Measurements from ENCODE around the gene GPN2. TPM values are rescaled to one million over a fixed set of nuclear protein-coding genes. Genes with fewer than 3 reads are reported as not detected.

Gene GPN2
- polyA plus RNA-seq, 1 donor (not counting 4 experiments of a cell fraction or from before 2014, with no cell fraction given) = 31.9 TPM

- no peak for DNase-seq (ENCODE audit: low read depth, low spot score)
- TF ChIP-seq EZH2 (IDR thresholded peaks at IDR 0.05; ENCODE audit: low read length) (no peak), CTCF (optimal IDR thresholded peaks at IDR 0.05 in 1 of 3, IDR thresholded peaks at IDR 0.05 in 1 of 3, conservative IDR thresholded peaks at IDR 0.05 in 1 of 3; ENCODE audit: extremely low read depth in 1 of 3, insufficient read depth in 2 of 3, low read length in 3 of 3) (peak in 2 of 3 experiments; percentile 1 to 26)
- H3K27ac ChIP-seq (ENCODE audit: control insufficient read depth, insufficient read depth, low read length) = peak overlapping the region; percentile 100
- dilution Hi-C loops (cut with MboI; ENCODE audit: extremely low pct_ligation_motif_present, low sequenced_read_pairs) = no loop called here
- peak overlapping the region; percentile 93 for H3K9ac ChIP-seq (ENCODE audit: control insufficient read depth, extremely low read depth, insufficient read depth, low read length)
- no peaks in the 10 kb centered on the region for H3K27me3 ChIP-seq (ENCODE audit: control insufficient read depth, extremely low read depth, insufficient read depth, low read length)
- H3K79me2 ChIP-seq (ENCODE audit: control insufficient read depth, insufficient read depth, low read length) = peaks cover 2% of the 10 kb centered on the region
- peaks cover under 1% of the 10 kb centered on the region for H4K20me1 ChIP-seq (ENCODE audit: control insufficient read depth, extremely low read depth, insufficient read depth, low read length)
- peak overlapping the region; percentile 76 for H3K4me2 ChIP-seq (ENCODE audit: control insufficient read depth, extremely low read depth, insufficient read depth, low read depth, low read length)
- H3K4me3 ChIP-seq (ENCODE audit: control insufficient read depth in 2 of 3, extremely low read depth in 1 of 3, insufficient read depth in 2 of 3, low read depth in 1 of 3, low read length in 3 of 3) = peak overlapping the region in 2 of 3 experiments; percentile 23 to 24
- H3K9me3 ChIP-seq (ENCODE audit: control insufficient read depth, low read depth, low read length) = no peaks in the 10 kb centered on the region
- H3K9me1 ChIP-seq (ENCODE audit: control insufficient read depth, extremely low read depth, insufficient read depth, low read length) = no peaks in the 10 kb centered on the region
- H2AFZ ChIP-seq (ENCODE audit: control insufficient read depth, low read length) = no peak overlapping the region
- peak; percentile 98 for FAIRE-seq
- H3K36me3 ChIP-seq (ENCODE audit: control insufficient read depth in 2 of 2, extremely low read depth in 1 of 2, insufficient read depth in 2 of 2, low read length in 2 of 2) = peaks cover 1 to 13% of the 10 kb centered on the region in 2 experiments
- H3K4me1 ChIP-seq (ENCODE audit: control insufficient read depth, extremely low read depth, insufficient read depth, low read length) = peaks cover 94% of the 10 kb centered on the region
These were observed 31.9 kb downstream of the GPN2 start for GRCh38 chr1:26858160-26858559.

GRCh38 chr1:26857473-26858060, 32.5 kb downstream of the GPN2 start:
- peak overlapping the region; percentile 100 for H3K27ac ChIP-seq (ENCODE audit: control insufficient read depth, insufficient read depth, low read length)
- H3K4me1 ChIP-seq (ENCODE audit: control insufficient read depth, extremely low read depth, insufficient read depth, low read length) = peaks cover 99% of the 10 kb centered on the region
- peaks cover 0 to 13% of the 10 kb centered on the region in 2 experiments for H3K36me3 ChIP-seq (ENCODE audit: control insufficient read depth in 2 of 2, extremely low read depth in 1 of 2, insufficient read depth in 2 of 2, low read length in 2 of 2)
- dilution Hi-C loops (cut with MboI; ENCODE audit: extremely low pct_ligation_motif_present, low sequenced_read_pairs) = no loop called here
- H3K9ac ChIP-seq (ENCODE audit: control insufficient read depth, extremely low read depth, insufficient read depth, low read length) = peak overlapping the region; percentile 93
- peak overlapping the region in 1 of 3 experiments; percentile 23 for H3K4me3 ChIP-seq (ENCODE audit: control insufficient read depth in 2 of 3, extremely low read depth in 1 of 3, insufficient read depth in 2 of 3, low read depth in 1 of 3, low read length in 3 of 3)
- H3K27me3 ChIP-seq (ENCODE audit: control insufficient read depth, extremely low read depth, insufficient read depth, low read length) = no peaks in the 10 kb centered on the region
- H3K79me2 ChIP-seq (ENCODE audit: control insufficient read depth, insufficient read depth, low read length) = no peaks in the 10 kb centered on the region
- H4K20me1 ChIP-seq (ENCODE audit: control insufficient read depth, extremely low read depth, insufficient read depth, low read length) = no peaks in the 10 kb centered on the region
- FAIRE-seq (no peak), DNase-seq (ENCODE audit: low read depth, low spot score) (no peak)
- peak overlapping the region; percentile 76 for H3K4me2 ChIP-seq (ENCODE audit: control insufficient read depth, extremely low read depth, insufficient read depth, low read depth, low read length)
- TF ChIP-seq EZH2 (IDR thresholded peaks at IDR 0.05; ENCODE audit: low read length) = no peak
- TF ChIP-seq CTCF (optimal IDR thresholded peaks at IDR 0.05 in 1 of 3, IDR thresholded peaks at IDR 0.05 in 1 of 3, conservative IDR thresholded peaks at IDR 0.05 in 1 of 3; ENCODE audit: extremely low read depth in 1 of 3, insufficient read depth in 2 of 3, low read length in 3 of 3) = no peak
- H3K9me1 ChIP-seq (ENCODE audit: control insufficient read depth, extremely low read depth, insufficient read depth, low read length) = no peaks in the 10 kb centered on the region
- no peaks in the 10 kb centered on the region for H3K9me3 ChIP-seq (ENCODE audit: control insufficient read depth, low read depth, low read length)
- no peak overlapping the region for H2AFZ ChIP-seq (ENCODE audit: control insufficient read depth, low read length)

All from keratinocyte (primary cell).